ENCODE results near the gene FBXW7.

FBXW7 gene

GRCh38 chr4:152540941-152541340 lies 5.0 kb upstream of the FBXW7 start:
- no peak for DNase-seq

- DNase-seq = no peak
These were observed 4.4 kb upstream of the FBXW7 start for GRCh38 chr4:152540293-152540674.

GRCh38 chr4:152539556-152540292 lies 3.8 kb upstream of the FBXW7 start:
- no peak for DNase-seq

GRCh38 chr4:152537881-152538280 lies 2.0 kb upstream of the FBXW7 start:
- DNase-seq = no peak

- peak; percentile 70 for DNase-seq
These were observed 772 bp upstream of the FBXW7 start for GRCh38 chr4:152536545-152537182.

DNA sequence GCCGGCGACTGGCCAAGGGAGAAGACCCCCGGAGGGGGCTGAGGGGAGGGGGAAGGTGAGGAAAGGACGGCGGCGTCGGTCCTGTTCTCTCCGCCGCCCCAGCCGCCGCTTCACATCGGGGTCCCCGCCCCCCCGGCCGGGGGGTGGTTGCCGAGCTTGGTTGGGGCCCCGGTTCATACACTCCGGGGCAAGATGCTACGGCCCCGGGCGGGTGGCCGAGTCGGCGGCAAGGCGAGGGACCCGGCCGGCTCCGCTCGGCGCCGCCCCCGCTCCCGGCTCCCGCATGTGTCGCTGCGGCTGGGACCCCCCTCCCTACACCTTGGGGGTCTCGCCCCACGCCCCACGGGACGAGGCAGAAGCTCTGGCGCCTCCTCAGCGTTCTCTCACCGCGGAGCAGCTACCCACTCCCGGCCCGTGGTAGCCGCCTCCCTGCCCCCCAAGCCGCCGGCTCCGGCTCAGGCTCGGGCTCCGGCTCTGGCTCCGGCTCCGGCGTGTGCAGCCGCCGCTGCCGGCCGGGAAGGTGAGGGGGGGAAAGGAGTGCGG lies 461 bp downstream of the FBXW7 start:
- DNase-seq = peak; percentile 33

- peak; percentile 72 for DNase-seq
These were observed 1.1 kb downstream of the FBXW7 start for GRCh38 chr4:152534541-152535359.

- DNase-seq = no peak
These were observed 4.4 kb downstream of the FBXW7 start for GRCh38 chr4:152531479-152531878.

- no peak for DNase-seq
These were observed 5.3 kb downstream of the FBXW7 start for GRCh38 chr4:152530600-152530999.

DNA sequence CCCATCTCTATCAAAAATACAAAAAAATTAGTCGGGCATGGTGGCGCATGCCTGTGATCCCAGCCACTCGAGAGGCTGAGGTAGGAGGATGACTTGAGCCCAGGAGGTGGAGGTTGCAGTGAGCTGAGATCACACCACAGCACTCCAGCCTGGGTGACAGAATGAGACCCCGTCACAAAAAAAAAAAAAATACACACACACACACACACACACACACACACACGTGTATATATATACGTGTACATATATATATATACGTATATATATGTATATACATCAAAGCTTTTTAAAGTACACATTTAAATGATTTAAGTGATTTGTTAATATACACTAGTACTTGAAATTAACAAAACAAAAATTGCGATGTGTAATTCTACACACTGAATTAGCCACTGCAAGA lies 6.0 kb downstream of the FBXW7 start:
- no peak for DNase-seq

- no peak for DNase-seq
These were observed 7.8 kb downstream of the FBXW7 start for GRCh38 chr4:152528060-152528459.

DNA sequence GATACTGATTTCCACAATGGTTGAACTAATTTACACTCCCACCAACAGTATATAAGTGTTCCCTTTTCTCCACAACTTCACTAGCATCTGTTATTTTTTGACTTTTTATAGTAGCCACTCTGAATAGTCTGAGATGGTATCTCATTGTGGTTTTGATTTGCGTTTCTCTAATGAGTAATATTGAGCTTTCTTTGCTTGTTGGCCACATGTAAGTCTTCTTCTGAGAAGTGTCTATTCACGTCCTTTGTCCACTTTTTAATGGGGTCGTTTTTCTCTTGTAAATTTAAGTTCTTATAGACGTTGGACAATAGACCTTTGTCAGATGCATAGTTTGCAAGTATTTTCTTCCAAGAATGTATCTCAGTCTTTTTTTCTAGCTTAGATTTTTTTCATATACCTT lies 10.0 kb downstream of the FBXW7 start:
- no peak for DNase-seq

- DNase-seq = no peak
These were observed 11.5 kb downstream of the FBXW7 start for GRCh38 chr4:152524427-152524826.

- DNase-seq = no peak
These were observed 12.2 kb downstream of the FBXW7 start for GRCh38 chr4:152523731-152524130.

DNA sequence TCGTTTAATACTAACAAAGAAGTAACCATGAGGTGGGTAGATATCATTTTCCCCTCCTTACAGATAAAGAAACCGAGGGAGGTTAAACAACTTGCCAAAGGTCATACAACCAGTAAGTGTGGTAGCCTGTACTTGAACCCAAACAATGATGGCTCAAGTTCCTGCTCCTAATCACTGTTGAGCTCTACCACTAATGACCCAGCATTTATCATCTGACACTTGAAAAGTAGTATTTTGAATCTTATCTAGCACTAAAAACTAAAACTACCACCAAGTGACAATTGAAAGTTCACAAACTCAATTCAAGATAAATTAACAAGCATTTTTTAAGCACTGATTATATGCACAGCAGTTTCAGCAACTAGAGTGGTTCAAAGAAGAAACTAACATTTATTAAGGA lies 13.1 kb downstream of the FBXW7 start:
- no peak for DNase-seq

GRCh38 chr4:152522245-152522644 lies 13.6 kb downstream of the FBXW7 start:
- no peak for DNase-seq

- DNase-seq = no peak
These were observed 19.7 kb downstream of the FBXW7 start for GRCh38 chr4:152516156-152516555.

DNA sequence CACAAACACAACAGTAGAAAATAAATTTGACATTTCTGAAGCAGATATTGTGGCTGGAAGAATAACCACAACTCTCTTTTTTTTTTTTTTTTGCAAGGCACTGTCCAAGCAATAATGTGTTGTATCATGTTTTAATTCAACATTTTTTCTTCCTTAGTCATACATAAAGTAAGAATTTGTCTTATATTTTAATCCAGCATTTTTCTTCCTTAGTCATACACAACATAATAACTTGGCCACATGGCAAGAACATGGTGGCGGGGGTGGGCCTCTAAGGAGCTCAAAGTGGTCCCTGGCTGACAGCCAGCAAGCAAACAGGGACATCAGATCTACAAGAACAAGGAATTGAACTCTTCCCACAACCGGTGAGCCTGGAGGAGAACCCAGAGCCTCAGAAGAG lies 20.2 kb downstream of the FBXW7 start:
- DNase-seq = no peak

GRCh38 chr4:152514356-152514755 lies 21.5 kb downstream of the FBXW7 start:
- no peak for DNase-seq

DNA sequence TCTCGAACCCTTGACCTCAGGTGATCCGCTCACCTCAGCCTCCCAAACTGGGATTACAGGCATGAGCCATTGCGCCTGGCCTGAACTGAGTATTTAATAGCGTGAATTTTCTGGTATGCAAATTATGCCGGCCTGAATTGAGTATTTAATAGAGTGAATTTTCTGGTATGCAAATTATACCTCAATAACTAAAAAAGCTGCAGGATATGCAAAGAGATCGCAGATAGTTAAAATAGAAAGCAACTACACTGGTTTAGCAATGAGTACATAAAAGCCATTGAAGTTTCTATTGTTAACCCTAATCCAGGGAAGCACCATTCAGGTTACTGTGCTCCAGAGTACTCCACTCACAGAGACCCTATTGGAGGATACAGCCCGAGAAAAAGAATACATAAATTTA lies 22.8 kb downstream of the FBXW7 start:
- no peak for DNase-seq

- DNase-seq = no peak
These were observed 23.4 kb downstream of the FBXW7 start for GRCh38 chr4:152512483-152512882.

GRCh38 chr4:152510349-152511147 lies 25.3 kb downstream of the FBXW7 start:
- DNase-seq = no peak

Data from CD4-positive, alpha-beta T cell treated with Interleukin-17A for 4 hours (primary cell).